GM18951 (cell line): ENCODE results near the gene MAGEB2.
"Not testable (repeated sequence)": the region's sequence is repeated elsewhere in the genome, so short reads cannot be mapped to it uniquely, and the experiment has no call there.

Experiments
- POLR2A ChIP-seq: IDR thresholded peaks from 4 replicates; pipeline ENCODE4 v1.6.1; 2011; ENCODE audit warnings: mild to moderate bottlenecking; ENCODE audit not compliant: insufficient read length, insufficient read depth; ENCODE audit errors: extremely low read depth
- in situ Hi-C: fragments of 300-500 bp; cut with MboI; formaldehyde crosslinking; loops from one replicate; pipeline ENCODE4 v1.12.0; 2022; ENCODE audit warnings: low sequenced_read_pairs, mixed read lengths, inconsistent platforms; ENCODE audit not compliant: unreplicated experiment

The MAGEB2 gene, protein sequence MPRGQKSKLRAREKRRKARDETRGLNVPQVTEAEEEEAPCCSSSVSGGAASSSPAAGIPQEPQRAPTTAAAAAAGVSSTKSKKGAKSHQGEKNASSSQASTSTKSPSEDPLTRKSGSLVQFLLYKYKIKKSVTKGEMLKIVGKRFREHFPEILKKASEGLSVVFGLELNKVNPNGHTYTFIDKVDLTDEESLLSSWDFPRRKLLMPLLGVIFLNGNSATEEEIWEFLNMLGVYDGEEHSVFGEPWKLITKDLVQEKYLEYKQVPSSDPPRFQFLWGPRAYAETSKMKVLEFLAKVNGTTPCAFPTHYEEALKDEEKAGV

DNA sequence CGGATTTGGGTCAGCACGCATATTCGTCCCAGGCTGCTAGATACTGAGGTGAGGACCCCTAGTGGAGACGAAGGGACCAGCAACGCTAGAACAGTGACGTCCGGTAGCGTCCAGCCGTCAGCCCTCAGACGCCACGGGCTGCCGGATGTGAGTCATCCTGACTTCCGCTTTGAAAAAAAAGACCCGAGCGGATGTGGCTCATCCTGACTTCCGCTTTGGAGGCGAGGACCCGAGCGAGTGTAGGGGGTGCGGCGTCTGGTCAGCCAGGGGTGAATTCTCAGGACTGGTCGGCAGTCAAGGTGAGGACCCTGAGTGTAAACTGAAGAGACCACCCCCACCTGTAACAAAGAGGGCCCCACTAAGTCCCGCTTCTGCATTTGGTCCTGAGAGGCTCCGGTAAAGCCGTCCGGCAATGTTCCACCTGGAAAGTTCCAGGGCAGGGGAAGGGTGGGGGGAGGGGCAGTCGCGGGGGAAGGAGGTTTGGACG is at the start of gene MAGEB2:
Gene MAGEB2, plus strand, starts transcription at position 207 of the 487 bp plus-strand sequence. CDS start 3,018 bp downstream, outside the sequence.
- in situ Hi-C loops = no loop called here
- TF ChIP-seq POLR2A = no peak

DNA sequence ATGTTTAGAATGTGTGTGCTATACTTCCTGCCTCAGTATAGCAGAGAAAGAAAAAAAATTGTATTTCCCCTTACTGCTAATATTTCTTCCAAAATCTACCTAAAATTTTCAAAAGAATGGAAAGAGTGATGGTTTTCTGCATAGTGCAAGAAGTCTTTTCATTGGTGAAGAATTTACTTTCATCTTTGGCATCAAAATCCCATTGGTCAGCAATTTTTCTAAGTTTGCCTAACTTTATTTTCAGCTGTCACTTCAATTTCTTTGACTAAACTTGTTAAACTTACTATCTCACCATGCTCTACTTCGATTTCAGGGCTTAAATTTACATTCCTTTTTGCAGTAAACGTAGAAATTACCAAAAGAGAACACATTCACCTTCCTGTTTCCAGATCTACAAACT is 44.5 kb upstream of the MAGEB2 start:
- no peak for TF ChIP-seq POLR2A
- in situ Hi-C loops = no loop called here

DNA sequence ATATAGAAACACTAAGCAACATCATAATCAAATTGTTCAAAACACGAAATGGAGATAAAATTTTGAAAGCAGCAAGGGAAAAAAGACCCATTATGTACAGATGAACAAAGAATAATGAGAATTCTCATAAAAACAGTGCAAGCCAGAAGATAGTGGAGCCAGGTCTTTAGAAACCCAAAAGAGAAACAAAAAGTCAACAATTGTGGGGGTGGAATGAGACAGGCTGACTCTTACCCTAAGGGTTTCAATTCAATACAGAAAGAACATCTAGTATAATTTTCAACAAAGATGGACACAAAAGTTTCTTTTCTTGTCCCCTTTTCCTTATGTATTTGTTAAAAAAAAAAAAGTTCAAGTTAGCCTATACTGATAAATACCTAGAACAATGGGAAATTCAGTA is 34.0 kb upstream of the MAGEB2 start:
- no peak for TF ChIP-seq POLR2A
- in situ Hi-C loops = no loop called here

DNA sequence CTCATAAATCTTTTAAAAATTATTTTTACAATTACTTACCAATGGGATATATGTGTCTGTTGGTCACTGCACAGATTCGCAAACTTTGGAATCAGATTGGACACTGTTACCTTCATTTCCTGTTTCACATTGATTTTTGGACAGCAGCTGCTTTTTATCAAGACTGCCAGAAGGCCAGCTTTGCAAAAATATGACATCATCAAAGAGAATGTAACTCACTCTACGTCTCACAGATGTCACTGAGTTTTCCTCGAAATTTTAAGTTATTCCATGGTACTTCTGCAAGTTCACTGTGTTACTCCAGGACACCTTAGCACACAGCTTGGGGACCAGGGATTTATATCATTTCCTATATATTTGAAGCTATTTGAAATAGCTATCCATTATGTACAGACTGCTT is 31.8 kb upstream of the MAGEB2 start:
- TF ChIP-seq POLR2A = no peak
- in situ Hi-C loops = no loop called here

DNA sequence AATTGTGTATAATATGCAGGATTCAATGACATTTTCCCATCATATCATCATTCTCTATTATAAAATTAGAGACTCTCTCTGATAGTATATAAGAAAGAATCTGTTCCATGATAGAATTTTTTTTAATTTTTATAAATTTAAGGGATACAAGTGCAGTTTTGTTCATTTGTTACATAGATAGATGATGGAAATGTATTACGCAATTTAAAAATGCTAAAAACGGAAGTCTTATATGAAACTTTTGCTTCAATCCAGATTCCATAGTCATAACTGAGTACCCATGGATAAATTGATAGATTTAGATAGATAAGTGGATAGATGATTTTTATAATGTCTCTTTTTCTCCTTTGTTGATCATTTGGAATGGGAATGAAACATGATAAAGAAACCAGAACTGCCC is 24.9 kb upstream of the MAGEB2 start:
- in situ Hi-C loops = no loop called here
- TF ChIP-seq POLR2A = no peak

DNA sequence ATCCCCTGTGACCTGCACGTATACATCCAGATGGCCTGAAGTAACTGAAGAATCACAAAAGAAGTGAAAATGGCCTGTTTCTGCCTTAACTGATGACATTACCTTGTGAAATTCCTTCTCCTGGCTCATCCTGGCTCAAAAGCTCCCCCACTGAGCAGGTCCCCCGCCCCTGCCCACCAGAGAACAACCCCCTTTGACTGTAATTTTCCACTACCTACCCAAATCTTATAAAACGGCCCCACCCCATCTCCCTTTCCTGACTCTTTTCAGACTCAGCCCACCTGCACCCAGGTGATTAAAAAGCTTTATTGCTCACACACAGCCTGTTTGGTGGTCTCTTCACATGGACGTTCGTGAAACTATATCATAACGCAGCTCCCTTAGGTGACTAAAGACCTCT is 21.5 kb upstream of the MAGEB2 start:
- in situ Hi-C loops = not testable (repeated sequence)

DNA sequence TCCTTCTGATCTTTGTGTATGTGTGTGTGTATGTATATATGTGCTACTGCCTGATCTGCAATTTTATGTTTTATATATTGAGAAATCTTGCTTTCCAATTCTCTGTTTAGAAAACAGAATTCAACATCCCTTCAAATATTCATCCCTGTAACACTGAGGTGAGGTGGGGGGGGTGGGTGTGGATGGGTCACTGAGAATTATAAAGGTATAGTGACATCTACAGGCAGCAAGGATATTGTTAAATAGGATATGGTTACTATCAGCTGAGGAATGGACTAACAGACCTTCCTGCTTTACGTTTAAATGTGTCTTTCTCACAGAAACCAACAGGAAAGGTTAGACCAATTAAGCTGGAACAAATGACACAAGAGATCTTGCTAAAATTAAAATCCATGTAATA is 19.0 kb upstream of the MAGEB2 start:
- in situ Hi-C loops = no loop called here
- no peak for TF ChIP-seq POLR2A

DNA sequence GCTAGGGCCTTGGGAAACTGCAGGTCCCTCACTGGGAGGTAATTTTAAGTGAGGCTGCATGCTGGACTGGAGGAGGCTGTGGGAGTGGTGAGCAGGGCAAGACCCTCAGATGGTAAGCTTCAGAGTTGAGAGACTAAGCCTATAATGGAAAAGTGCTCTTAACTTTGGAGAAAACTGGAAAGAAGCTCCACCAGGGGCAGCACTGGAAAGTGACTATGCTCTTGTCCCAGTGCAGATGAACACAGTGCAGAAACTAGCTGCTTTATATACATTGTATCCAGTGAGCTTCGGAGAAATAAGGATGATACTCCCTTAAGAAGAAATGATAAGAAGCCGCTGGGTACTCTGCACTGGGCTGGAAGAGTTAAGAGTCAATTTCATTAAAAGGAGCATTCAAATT is 3.2 kb upstream of the MAGEB2 start:
- in situ Hi-C loops = no loop called here

DNA sequence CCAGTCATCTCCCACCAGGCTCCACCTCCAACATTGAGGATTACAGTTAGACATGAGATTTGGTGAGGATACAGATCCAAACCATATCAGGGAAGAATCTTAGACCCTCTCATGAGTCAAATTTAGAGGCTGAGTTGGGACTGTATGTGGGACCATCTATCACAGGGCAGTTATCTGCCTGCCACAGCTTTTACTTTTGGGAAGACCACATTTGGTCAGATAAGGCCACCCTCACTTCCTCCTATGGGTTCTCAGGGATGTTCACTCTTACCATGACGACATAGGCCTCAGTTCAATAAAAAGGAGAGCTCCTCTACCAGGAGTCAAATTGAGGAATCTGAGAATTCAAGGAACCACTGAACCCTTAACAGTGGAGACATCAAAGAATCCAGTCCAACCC is 2.1 kb downstream of the MAGEB2 start:
- TF ChIP-seq POLR2A = no peak
- in situ Hi-C loops = no loop called here

More for the DNA sequence above, 3.2 kb upstream of the MAGEB2 start:
- TF ChIP-seq POLR2A = no peak

DNA sequence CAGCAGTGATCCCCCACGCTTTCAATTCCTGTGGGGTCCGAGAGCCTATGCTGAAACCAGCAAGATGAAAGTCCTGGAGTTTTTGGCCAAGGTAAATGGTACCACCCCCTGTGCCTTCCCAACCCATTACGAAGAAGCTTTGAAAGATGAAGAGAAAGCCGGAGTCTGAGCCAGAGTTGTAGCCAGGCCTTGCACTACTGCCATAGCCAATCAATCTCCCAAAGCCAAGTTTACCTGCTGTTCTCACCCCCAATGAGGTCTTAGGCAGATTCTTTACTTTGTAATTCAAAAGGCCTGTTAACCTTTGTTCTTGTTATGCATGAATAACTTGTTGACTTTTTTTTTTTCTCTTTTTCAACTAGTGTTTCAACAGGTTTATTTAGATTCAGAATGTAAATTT is 4.0 kb downstream of the MAGEB2 start:
- no peak for TF ChIP-seq POLR2A
- in situ Hi-C loops = no loop called here

DNA sequence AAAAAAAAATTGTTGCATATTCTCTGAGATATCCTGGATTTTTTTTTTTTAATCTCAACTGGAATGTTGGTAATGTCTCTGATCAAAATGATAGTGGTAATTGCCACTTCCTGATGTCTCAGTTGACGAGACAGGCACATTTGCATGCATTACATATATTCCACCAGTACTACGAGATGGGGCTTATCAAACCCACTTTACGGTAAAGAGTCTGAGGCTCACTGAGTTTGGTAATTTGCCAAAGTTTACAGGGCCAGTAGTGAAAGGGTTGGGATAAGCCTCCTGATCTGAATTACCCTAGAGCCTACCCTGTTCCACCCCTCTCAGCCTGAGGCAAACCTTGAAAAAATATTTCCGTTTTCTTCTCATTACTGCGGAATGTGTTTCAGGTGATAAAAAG is 5.3 kb downstream of the MAGEB2 start:
- TF ChIP-seq POLR2A = no peak
- in situ Hi-C loops = no loop called here

DNA sequence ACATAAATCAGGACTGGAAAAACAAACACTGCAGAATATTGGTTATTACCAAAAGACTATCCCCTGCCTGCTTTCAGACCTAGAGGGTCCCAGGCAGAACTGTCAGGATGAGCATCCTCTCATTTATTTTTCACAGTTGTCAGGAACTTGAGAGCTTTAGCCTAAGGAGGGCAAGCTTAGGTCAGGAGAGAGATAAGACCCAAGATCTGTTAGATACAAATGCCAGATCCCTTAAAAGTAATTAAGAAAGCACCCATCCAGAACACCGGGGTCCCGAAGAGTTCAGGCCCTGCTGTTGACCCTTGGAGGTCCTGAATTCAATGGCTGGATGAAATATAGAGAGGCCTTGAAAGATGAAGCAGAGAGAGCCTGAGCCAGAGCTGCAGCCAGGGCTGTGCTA is 9.2 kb downstream of the MAGEB2 start:
- TF ChIP-seq POLR2A = no peak

DNA sequence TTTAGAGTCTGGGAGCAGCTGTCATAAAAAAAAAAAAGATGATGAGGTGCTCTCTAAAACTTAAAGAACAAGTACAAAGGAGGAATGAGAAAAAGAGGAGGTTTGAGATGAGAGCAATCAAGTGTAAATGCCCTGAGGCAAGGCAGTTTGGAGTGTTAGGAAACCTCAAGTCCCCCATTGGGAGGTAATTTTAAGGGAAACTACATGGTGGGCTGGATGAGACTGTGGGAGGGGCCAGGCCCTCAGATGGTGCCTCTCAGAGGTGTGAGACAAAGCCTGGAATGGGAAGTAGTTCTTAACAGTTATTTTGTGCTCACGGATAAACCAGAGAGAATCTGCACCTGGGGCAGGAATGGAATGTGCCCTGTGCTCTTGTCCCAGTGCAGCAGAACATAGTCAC is 13.2 kb downstream of the MAGEB2 start:
- no peak for TF ChIP-seq POLR2A
- in situ Hi-C loops = no loop called here

More for the DNA sequence above, 9.2 kb downstream of the MAGEB2 start:
- in situ Hi-C loops = no loop called here

DNA sequence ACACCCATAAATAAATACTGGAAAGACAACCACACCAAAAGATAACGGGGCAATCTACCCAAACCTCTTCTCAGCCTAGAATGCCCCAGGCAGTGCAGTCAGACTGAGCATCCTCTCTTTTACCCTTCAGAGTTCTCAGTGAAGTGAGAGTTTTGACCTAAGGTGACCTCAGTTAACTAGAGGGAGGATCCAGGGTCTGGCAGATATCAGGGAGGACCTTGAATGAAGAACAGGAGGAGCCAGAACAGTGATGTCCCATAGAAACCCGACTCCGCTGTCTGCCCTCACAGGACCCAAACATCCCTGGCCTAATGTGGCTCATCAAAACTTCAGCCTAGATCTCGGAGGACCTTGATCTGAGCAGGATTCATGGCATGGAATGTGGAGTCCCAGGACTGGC is 15.0 kb downstream of the MAGEB2 start, which contains the start of gene MAGEB3:
Gene MAGEB3, plus strand, starts transcription at position 263 of the 400 bp plus-strand sequence. CDS start 5,268 bp downstream, outside the sequence.
- in situ Hi-C loops = no loop called here
- TF ChIP-seq POLR2A = no peak
